Astrocyte (in vitro differentiated cells and primary cell): ENCODE data around the gene KCTD10. TPM values are rescaled to one million over a fixed set of nuclear protein-coding genes. Genes with fewer than 3 reads are reported as not detected.

Experiments used
- DNase-seq: peaks from one replicate; pipeline ENCODE4 v3.0.0-alpha.2; 2010; ENCODE audit warnings: low read depth
- FAIRE-seq: peaks from 2 replicates; lab custom pipeline; 2011; peaks lifted over from hg19 to GRCh38; lab: Jason Lieb, UNC
- H2AFZ ChIP-seq: 2 replicates; pipeline ENCODE4 v1.6.0; 2012; ENCODE audit warnings: low read depth, low read length, inconsistent platforms
- H3K27ac ChIP-seq: 2 replicates; pipeline ENCODE4 v1.5.1; 2011; ENCODE audit warnings: low read depth, low read length, inconsistent platforms
- H3K27me3 ChIP-seq: 2 replicates; pipeline ENCODE4 v1.6.0; 2011; ENCODE audit warnings: low read length, inconsistent platforms; ENCODE audit not compliant: insufficient read depth
- H3K36me3 ChIP-seq: 2 replicates; pipeline ENCODE4 v1.5.1; 2011; ENCODE audit warnings: low read length, inconsistent platforms; ENCODE audit not compliant: insufficient read depth
- H3K4me1 ChIP-seq: 2 replicates; pipeline ENCODE4 v1.5.1; 2011; ENCODE audit warnings: low read length, inconsistent platforms; ENCODE audit not compliant: insufficient read depth
- H3K4me2 ChIP-seq: 2 replicates; pipeline ENCODE4 v1.6.0; 2012; ENCODE audit warnings: low read length, inconsistent platforms
- H3K4me3 ChIP-seq: 2 replicates; pipeline ENCODE4 v1.5.1; 2011; ENCODE audit warnings: low read depth, mild to moderate bottlenecking, low read length, inconsistent platforms; ENCODE audit not compliant: insufficient read depth
- H3K79me2 ChIP-seq: 2 replicates; pipeline ENCODE4 v1.6.0; 2012; ENCODE audit warnings: mild to moderate bottlenecking, low read length, inconsistent platforms; ENCODE audit not compliant: insufficient read depth
- H3K9ac ChIP-seq: 2 replicates; pipeline ENCODE4 v1.6.0; 2012; ENCODE audit warnings: mild to moderate bottlenecking, low read length, inconsistent platforms
- H3K9me3 ChIP-seq: 2 replicates; pipeline ENCODE4 v1.5.1; 2012; ENCODE audit warnings: low read depth, mild to moderate bottlenecking, low read length, inconsistent platforms; ENCODE audit not compliant: insufficient read depth
- H4K20me1 ChIP-seq: 2 replicates; pipeline ENCODE4 v1.6.0; 2012; ENCODE audit warnings: low read length, inconsistent platforms; ENCODE audit not compliant: insufficient read depth
- H3K27ac Mint-ChIP-seq: one replicate; pipeline ENCODE4 v1.8.0; 2021; ENCODE audit warnings: mild to moderate bottlenecking, mixed read lengths; ENCODE audit not compliant: unreplicated experiment
- H3K27me3 Mint-ChIP-seq: one replicate; pipeline ENCODE4 v1.8.0; 2021; ENCODE audit warnings: low read depth, mixed read lengths; ENCODE audit not compliant: unreplicated experiment
- H3K36me3 Mint-ChIP-seq: one replicate; pipeline ENCODE4 v1.8.0; 2021; ENCODE audit warnings: low read depth, mixed read lengths; ENCODE audit not compliant: unreplicated experiment
- H3K4me1 Mint-ChIP-seq: one replicate; pipeline ENCODE4 v1.8.0; 2021; ENCODE audit warnings: low read depth, mixed read lengths; ENCODE audit not compliant: unreplicated experiment
- H3K4me3 Mint-ChIP-seq: one replicate; pipeline ENCODE4 v1.8.0; 2021; ENCODE audit warnings: mild to moderate bottlenecking, moderate library complexity, mixed read lengths; ENCODE audit not compliant: unreplicated experiment
- H3K9me3 Mint-ChIP-seq: one replicate; pipeline ENCODE4 v1.8.0; 2021; ENCODE audit warnings: mild to moderate bottlenecking, mixed read lengths; ENCODE audit not compliant: unreplicated experiment
- CTCF ChIP-seq: IDR thresholded peaks from 2 replicates; pipeline ENCODE4 v1.5.1; 2011; ENCODE audit warnings: low read depth, mild to moderate bottlenecking, inconsistent platforms, low read length, moderate library complexity; ENCODE audit not compliant: insufficient read depth
- EZH2 ChIP-seq: IDR thresholded peaks from 2 replicates; pipeline ENCODE4 v1.6.1; 2012; ENCODE audit warnings: mild to moderate bottlenecking, low read length, inconsistent platforms; ENCODE audit not compliant: insufficient read depth
- total RNA-seq: library from RNA; stranded (reverse); gene quantifications from 2 replicates; pipeline ENCODE4 v1.2.1, GENCODE V29; 2021

Gene KCTD10
- total RNA-seq, 1 donor from 2014 or later = 118 TPM

GRCh38 chr12:109466305-109466704, 10.8 kb downstream of the KCTD10 start:
- peaks cover 73% of the 10 kb centered on the region for H3K4me1 Mint-ChIP-seq
- no peak overlapping the region for H3K4me3 Mint-ChIP-seq
- DNase-seq (no peak), FAIRE-seq (no peak)
- peak overlapping the region; percentile 13 for H3K27ac Mint-ChIP-seq
- TF ChIP-seq EZH2 (no peak), CTCF (no peak)
- H3K4me3 ChIP-seq = no peak overlapping the region
- H3K4me1 ChIP-seq = peaks cover 36% of the 10 kb centered on the region
- H3K9me3 Mint-ChIP-seq = no peaks in the 10 kb centered on the region
- H4K20me1 ChIP-seq = peaks cover 61% of the 10 kb centered on the region
- H3K4me2 ChIP-seq = no peak overlapping the region
- peaks cover 26% of the 10 kb centered on the region for H3K36me3 ChIP-seq
- H3K27me3 Mint-ChIP-seq = no peaks in the 10 kb centered on the region
- peaks cover 83% of the 10 kb centered on the region for H3K79me2 ChIP-seq
- H3K27ac ChIP-seq = no peak overlapping the region
- H3K36me3 Mint-ChIP-seq = peaks cover 19% of the 10 kb centered on the region
- no peaks in the 10 kb centered on the region for H3K9me3 ChIP-seq
- H3K9ac ChIP-seq = no peak overlapping the region
- no peaks in the 10 kb centered on the region for H3K27me3 ChIP-seq
- no peak overlapping the region for H2AFZ ChIP-seq

GRCh38 chr12:109464642-109465351, 12.3 kb downstream of the KCTD10 start:
- no peak for DNase-seq
- no peak for TF ChIP-seq EZH2
- Histone ChIP-seq H3K4me3 (no peak overlapping the region), H3K9me3 (no peaks in the 10 kb centered on the region), H3K4me1 (peaks cover 47% of the 10 kb centered on the region), H2AFZ (no peak overlapping the region), H3K27me3 (no peaks in the 10 kb centered on the region), H3K4me2 (no peak overlapping the region), H3K36me3 (peaks cover 24% of the 10 kb centered on the region), H3K79me2 (peaks cover 83% of the 10 kb centered on the region), H3K27ac (no peak overlapping the region), H3K9ac (no peak overlapping the region), H4K20me1 (peaks cover 46% of the 10 kb centered on the region)
- H3K9me3 Mint-ChIP-seq = no peaks in the 10 kb centered on the region
- FAIRE-seq = no peak
- peak overlapping the region; percentile 59 for H3K27ac Mint-ChIP-seq
- H3K27me3 Mint-ChIP-seq = no peaks in the 10 kb centered on the region
- H3K4me1 Mint-ChIP-seq = peaks cover 68% of the 10 kb centered on the region
- peaks cover 16% of the 10 kb centered on the region for H3K36me3 Mint-ChIP-seq
- no peak overlapping the region for H3K4me3 Mint-ChIP-seq

GRCh38 chr12:109463756-109464155, 13.3 kb downstream of the KCTD10 start:
- Mint-ChIP-seq H3K4me3 (no peak overlapping the region), H3K4me1 (peaks cover 75% of the 10 kb centered on the region)
- peak overlapping the region; percentile 92 for H3K27ac ChIP-seq

More at GRCh38 chr12:109463756-109464155, 13.3 kb downstream of the KCTD10 start:
- peak overlapping the region; percentile 18 for H3K4me3 ChIP-seq
- no peaks in the 10 kb centered on the region for H3K9me3 Mint-ChIP-seq
- H3K27me3 ChIP-seq = no peaks in the 10 kb centered on the region
- H3K27me3 Mint-ChIP-seq = no peaks in the 10 kb centered on the region
- peak overlapping the region; percentile 26 for H2AFZ ChIP-seq
- peak overlapping the region; percentile 87 for H3K4me2 ChIP-seq
- FAIRE-seq (no peak), DNase-seq (no peak)
- H3K36me3 Mint-ChIP-seq = peaks cover 19% of the 10 kb centered on the region
- peaks cover 83% of the 10 kb centered on the region for H3K79me2 ChIP-seq
- no peak for TF ChIP-seq CTCF
- no peak for TF ChIP-seq EZH2
- peak overlapping the region; percentile 83 for H3K9ac ChIP-seq
- H3K27ac Mint-ChIP-seq = peak overlapping the region; percentile 100
- peaks cover 57% of the 10 kb centered on the region for H3K4me1 ChIP-seq
- peaks cover 15% of the 10 kb centered on the region for H3K36me3 ChIP-seq
- peaks cover 35% of the 10 kb centered on the region for H4K20me1 ChIP-seq
- no peaks in the 10 kb centered on the region for H3K9me3 ChIP-seq
